Caki2 (cell line): ENCODE results near the gene SAP25. TPM values are rescaled to one million over a fixed set of nuclear protein-coding genes. Genes with fewer than 3 reads are reported as not detected.
A peak's percentile ranks its signal among the peaks of the same experiment; 100 is the strongest.

ENCODE experiments used
- DNase-seq: peaks from one replicate; pipeline ENCODE4 v3.0.0-alpha.2; 2015; ENCODE audit warnings: low read depth
- in situ Hi-C: cut with HindIII; loops from 2 replicates; pipeline ENCODE4 v1.10.0; 2016; ENCODE audit warnings: low sequenced_read_pairs, low pct_unique_long_range_greater_than_20kb, mixed read lengths
- total RNA-seq: library from RNA; depleted of rRNA; stranded (reverse); fragments of >200 nt; shearing (Covaris generic); gene quantifications from 2 replicates; pipeline ENCODE4 v1.2.3, GENCODE V29; 2014; ENCODE audit warnings: low replicate concordance; rRNA removed

Gene SAP25
- not detected in 2 replicates for total RNA-seq

DNA sequence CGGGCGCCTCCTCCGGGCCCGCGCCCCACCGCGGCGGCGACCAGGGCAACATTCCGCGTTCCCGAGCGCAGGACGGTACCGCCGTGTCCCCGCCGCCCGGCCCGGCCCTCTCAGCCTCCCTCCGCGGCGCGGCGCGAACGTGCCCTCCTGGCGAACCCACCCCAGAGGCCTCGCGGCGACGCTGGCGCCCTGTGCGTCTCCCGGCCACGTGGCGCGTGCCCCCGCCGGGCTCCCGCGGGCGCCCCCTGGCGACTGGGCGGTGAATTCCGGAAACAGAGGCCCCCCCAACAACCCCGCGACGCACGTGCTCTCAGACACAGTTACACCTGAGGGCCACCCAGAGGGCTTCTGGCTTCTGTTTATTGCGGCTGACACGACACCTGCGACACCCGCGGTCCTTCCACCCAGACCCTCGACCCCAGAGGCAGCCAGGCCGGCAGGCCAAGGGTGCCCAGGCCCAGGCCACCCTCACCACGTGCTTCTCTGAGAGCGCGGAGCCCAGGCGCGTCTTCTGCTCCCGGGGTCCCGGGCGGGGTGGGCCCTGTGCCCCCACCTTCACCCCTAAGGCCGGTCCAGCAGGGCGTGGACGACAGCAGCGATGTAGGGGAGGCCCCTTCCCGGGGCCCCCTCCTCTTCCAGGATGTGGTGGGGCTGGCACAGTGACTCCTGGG, at the start of gene SAP25:
TSS of gene SAP25 (minus strand) at position 210 of the 671 bp plus-strand sequence. CDS start at position 52, 158 bp downstream.
- in situ Hi-C loops: no loop called here
- no peak for DNase-seq

DNA sequence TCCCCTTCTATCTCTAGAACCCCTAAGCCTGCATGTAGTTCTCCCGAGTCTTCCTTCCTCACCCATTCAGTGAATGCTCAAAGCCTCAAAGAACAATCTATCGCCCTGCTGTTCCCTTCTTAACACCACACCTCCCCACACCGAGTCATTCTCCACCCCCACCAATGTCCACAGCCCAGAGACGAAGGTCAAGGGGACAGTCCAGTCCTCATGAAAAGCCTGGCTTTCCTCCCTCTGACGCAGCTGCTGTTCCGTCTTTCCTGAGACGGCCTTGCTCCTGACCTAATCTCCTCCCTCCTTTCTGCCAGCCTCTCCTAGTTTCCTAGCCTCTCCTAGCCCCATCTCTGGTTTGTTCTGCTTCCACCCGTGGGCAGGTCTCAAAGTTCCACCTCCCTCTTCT, 47.9 kb upstream of the SAP25 start:
- DNase-seq: no peak
- in situ Hi-C loops: no loop called here

GRCh38 chr7:100620804-100621203, 47.1 kb upstream of the SAP25 start:
- in situ Hi-C loops: no loop called here
- no peak for DNase-seq

GRCh38 chr7:100620239-100620638, 46.5 kb upstream of the SAP25 start:
- no peak for DNase-seq
- in situ Hi-C loops: no loop called here

DNA sequence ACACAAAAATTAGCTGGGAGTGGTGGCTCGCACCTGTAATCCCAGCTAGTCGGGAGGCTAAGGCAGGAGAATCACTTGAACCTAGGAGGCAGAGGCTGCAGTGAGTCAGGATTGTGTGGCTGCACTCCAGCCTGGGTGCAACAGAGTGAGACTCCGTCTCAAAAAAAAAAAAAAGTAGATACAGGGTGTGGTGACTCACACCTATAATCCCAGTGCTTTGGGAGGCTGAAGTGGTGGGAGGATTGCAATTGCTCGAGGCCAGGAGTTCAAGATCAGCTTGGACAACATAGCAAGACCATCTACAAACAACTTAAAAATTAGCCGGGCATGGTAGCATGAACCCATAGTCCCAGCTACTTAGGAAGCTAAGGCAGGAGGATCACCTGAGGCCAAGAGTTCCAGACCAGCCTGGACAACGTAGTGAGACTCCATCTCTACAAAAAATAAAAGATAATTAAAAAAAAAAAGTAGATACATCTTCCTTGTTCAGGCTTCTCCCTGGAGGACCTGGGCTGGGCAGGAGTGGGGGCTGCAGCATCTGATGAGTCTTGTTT, 40.7 kb upstream of the SAP25 start:
- in situ Hi-C loops: no loop called here

GRCh38 chr7:100613412-100614175, 39.9 kb upstream of the SAP25 start:
- in situ Hi-C loops: no loop called here

More for the DNA sequence above, 40.7 kb upstream of the SAP25 start:
- DNase-seq: no peak

DNA sequence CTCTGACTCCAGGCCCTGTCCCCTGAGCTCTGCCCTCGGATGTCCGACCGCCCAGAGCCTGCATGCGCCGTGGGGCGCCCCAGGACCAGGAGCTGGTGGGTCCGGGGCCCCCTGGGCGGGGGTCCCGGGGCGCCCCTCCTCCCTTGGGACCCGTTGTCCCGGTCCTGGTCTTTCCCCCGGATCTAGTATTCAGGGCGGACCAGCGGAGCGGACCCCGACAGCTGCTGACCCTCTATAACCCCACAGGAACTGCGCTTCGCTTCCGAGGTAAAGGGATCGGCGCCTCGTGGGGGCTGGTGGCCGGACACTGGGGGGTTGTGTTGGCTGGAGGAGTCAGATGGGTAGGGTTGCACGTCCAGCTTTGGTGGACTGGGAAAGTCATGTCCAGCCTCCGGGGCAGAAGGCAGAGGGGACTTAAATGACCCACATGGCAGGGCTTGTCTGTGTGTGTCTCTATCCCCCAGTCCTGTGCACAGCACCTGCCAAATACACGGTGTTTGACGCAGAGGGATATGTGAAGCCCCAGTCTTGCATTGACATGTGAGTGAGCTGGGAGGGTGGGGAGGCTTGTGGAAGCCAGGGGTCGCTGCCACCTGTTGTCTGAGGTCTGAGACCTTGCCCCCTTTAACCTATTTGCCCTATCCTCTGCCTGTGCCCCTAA, 39.2 kb upstream of the SAP25 start:
- no peak for DNase-seq
- in situ Hi-C loops: no loop called here

More at GRCh38 chr7:100613412-100614175, 39.9 kb upstream of the SAP25 start:
- DNase-seq: no peak

GRCh38 chr7:100611983-100612729, 38.5 kb upstream of the SAP25 start, which contains the start of gene MOSPD3:
MOSPD3 (plus strand) TSS chr7:100612540; CDS start chr7:100612792, 252 bp downstream.
- in situ Hi-C loops: no loop called here
- DNase-seq: peak; percentile 98

- in situ Hi-C loops: no loop called here
- DNase-seq: no peak
These were observed 36.3 kb upstream of the SAP25 start for GRCh38 chr7:100609958-100610357.

GRCh38 chr7:100607111-100607510, 33.4 kb upstream of the SAP25 start:
- peak; percentile 46 for DNase-seq
- in situ Hi-C loops: no loop called here

- in situ Hi-C loops: no loop called here
These were observed 32.6 kb upstream of the SAP25 start for GRCh38 chr7:100606313-100606712.

DNA sequence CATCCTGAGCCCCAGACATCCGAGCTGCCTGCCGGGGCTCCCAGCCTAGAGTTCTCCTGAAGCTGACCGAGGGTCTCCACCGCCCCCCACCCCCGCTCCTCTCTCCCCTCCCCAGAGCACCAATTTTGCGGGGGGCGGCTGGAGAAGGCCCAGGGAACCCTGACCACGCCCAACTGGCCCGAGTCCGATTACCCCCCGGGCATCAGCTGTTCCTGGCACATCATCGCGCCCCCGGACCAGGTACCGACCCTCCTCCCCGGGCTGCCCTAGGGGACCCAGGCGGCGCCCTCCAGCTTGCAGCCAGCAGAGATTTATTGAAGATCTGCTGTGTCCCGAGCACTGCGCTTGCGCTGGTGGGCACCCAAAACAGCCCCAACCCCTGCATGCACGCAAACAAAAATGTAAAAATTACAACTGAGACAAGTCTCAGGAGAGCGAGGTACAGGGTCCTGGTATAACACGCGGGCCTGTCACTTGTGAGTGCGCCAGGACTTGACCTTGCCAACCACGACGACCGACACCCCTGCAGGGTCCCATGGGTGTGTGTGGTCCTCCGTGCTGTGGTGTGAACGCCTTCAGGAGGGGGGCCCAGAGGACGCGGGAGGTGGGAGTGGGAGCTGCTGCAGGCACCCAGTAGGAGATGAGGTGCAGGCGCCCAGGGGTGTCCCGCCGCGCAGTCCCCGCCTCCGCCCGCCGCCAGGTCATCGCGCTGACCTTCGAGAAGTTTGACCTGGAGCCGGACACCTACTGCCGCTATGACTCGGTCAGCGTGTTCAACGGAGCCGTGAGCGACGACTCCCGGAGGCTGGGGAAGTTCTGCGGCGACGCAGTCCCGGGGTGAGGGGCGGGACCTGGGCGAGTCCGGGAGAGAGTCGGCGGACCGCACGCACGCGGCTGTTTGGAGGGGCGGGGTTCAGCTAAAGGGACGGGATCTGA, 31.5 kb upstream of the SAP25 start:
- no peak for DNase-seq
- in situ Hi-C loops: no loop called here

More at GRCh38 chr7:100606313-100606712, 32.6 kb upstream of the SAP25 start:
- DNase-seq: no peak

DNA sequence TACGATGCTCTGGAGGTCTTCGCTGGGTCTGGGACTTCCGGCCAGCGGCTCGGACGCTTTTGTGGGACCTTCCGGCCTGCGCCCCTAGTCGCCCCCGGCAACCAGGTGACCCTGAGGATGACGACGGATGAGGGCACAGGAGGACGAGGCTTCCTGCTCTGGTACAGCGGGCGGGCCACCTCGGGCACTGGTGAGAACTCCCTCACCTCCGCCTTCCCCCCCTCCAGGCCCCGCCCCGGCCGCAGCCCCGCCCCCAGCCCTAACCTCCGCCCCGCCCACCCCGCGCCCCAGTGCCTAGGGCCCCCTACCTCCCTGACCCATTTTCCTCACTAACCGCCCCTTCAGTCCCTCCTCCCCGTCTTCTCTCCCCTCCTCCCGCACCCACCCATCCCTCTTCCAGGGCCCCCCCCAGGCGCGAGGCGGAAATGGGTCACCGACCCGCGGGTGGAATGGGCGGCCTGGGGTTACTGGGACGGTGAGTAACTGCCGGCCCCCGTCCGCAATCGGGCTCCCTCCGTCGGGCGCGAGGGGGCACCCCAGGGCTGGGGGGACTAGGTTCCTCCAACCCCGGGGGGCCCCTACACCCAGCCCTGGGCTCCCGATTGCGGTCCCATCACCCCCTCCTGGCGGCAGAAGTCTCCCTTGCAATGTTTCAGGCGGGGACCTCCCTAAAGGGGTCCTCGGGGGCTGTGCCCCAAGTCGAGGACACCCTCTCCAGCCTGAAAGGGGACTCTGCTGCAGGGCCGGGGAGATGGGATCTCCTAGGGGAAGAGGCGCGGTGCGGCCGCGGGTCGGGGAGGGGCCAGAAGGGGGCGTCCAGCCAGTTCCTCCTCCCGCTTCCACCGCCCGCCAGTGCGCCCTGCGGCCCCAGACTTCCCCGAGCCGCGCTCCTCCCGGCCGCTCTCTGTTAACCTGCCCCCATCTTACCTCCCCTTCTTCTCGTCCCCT, 30.6 kb upstream of the SAP25 start:
- peak; percentile 67 for DNase-seq
- in situ Hi-C loops: no loop called here

DNA sequence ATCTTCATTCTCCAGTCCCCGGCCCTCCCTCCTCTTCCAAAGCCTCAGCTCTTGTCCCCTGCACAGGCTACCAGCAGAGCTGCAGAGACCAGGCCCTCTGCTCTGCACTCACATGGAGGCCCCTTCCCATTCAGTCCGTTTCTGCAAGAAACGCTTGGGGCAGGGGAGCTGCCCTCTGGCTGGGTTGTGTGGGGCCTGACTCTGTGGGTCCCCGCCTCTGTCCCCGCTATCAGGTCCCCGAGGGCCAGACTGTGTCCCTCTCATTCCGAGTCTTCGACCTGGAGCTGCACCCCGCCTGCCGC, 30.0 kb upstream of the SAP25 start:
- no peak for DNase-seq
- in situ Hi-C loops: no loop called here

GRCh38 chr7:100602889-100603725, 29.4 kb upstream of the SAP25 start:
- in situ Hi-C loops: no loop called here
- no peak for DNase-seq

GRCh38 chr7:100600730-100601038, 27.0 kb upstream of the SAP25 start:
- in situ Hi-C loops: no loop called here
- no peak for DNase-seq
